COLO668 (cell line): Measurements from ENCODE around the gene XPR1.

Experiments
- DNase-seq: peaks from one replicate; lab custom pipeline; 2025; ENCODE audit not compliant: unreplicated experiment; lab: John Stamatoyannopoulos, UW

The XPR1 gene

DNA sequence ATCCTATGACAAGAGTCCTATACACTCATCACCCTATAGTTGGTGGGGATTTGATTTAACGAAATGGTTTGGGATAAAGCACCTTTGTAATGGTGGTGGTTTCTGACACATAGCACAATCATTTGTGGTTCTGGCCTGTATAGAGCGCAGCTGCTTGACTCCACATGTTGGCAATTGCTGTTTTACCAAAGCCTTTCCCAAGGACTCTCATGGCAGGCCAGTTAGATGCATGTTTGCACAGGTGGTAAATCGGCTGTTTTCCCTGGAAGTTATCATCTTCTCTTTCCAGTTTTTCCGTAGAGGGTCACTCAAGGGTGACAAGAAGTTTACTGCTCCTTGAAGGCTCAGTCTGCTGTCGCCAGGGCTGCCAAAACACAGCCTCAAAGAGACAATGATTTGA, 17.1 kb upstream of the XPR1 start:
- no peak for DNase-seq

DNA sequence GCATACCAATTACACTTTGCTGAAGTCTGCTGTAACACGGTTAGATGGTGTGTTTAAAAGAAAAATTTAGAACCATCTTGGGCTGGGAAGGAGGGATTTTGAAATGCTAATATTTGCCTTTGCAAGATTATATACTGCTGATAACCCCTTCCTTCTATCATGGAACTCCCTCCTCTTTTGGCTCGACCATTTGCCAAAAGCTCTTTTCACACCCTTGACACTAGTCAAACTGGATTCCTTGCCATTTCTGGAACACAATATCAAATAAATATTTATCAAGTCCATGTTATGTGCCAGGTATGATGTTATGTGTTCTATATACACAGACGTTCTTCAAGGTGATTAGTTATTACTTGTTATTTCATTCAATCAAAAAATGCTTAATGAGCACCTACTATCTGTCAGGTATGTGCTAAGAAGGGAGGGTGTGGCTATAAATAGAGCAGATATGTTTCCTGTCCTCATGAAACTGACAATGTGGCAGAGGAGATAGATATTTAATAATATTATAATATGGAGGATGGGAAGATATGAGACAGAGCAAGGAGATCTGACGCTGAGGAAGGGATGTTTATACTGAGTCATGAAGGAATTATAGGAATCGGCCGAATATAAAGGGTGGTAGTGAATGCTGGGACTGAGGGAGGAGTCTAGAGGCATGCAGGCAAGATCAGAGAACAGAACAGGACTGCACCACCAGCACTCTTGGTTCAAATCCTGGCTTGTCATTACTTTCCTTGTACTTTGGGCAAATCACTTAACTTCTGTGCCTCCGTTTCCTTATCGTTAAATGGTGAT, 16.1 kb upstream of the XPR1 start:
- no peak for DNase-seq

DNA sequence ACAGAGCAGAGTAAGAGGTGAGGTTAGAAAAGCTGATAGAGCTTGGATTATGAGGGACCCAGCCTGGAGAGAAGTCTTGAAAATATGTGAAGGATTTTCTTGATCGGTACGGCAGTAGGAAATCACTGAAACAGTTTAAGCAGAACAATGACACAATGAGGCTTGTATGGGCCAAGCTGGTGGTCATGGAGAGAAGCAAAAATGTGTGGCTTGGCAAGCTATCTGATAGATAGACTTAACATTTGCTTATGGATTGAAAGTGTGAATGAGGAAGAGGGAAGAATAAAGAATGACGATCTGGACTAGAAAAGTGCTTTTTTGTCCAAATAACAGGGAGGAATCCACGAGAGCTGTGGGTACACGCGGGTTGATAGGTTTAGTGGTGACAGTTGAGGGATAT, 15.4 kb upstream of the XPR1 start:
- DNase-seq: no peak

DNA sequence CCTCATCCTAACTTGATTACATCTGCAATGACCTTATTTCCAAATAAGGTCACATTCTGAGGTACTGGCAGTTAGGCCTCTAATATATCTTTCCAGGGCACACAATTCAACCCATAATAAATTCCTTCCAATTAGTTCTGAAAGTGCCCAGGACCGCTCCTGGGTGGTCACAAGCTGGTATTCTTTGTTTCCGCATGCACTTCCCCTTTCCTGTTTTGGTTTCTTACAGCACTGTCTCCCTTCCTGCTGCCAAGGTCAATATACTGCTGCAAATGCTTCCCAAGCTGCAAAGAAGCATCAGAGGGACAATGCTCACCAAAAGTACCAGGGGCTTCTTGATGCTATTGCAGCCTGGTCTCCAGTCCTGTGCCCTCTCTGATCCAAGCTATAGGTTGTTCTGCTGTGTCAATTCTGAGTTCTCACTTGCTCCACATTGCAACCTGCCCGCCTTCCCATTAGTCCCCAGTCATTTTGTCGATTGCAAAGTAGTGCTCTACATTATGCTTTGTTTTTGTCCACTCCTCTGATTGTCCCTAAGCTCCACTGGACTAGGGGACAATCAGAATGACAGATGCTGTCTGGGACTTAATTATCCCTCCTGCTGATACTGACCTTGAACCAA, 13.9 kb upstream of the XPR1 start:
- no peak for DNase-seq

DNA sequence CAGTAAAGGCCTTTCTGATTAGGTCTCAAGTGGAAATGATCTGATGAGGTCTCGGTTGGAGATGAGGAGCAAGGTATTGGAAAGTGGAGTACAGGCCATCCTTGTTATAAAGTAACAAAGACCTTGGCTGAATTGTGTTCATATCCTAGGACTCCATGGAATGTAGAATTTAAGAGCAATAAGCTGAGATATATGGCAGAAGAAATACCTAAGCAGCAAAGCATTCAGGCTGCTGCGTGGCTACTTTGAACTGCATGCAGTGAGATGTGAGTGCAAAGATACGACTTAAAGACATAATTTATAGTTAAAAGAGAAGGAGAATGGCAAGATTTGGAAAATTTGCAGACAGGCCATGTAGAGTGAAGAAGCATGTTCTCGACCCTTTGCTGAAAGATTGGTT, 11.2 kb upstream of the XPR1 start:
- DNase-seq: no peak

DNA sequence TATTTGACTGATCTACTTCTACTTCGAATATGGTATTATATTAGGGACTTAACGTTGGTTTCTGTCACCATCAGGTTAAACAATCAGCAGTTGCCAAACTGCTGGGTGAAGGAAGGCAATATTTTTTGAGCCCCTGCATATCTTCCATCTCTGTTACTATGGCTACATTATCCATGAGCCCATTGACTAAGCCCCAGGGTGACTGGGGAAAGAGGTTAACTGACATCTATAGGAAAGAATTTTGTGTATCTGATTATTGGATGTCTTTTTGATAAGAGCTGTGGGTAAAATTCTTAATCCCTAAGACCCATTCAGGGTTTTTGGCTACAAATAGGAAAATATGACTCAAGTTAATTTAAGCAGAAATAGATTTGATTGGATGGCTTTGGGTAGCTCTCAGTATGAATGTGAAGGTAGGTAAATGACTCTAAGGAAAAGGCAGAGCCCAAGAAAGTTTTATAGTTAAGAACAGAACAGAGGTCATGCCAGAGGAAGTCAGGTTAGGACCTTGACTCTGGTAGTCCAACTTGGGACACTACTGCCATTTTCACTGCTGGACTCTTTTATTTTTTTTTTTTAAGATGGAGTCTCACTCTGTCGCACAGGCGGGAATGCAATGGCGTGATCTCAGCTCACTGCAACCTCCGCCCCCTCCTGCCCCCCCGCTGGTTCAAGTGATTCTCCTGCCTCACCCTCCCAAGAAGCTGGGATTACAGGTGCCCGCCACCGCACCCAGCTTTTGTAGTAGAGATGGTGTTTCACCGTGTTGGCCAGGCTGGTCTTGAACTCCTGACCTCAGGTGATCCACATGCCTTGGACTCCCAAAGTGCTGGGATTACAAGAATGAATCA, 8.9 kb upstream of the XPR1 start:
- no peak for DNase-seq

DNA sequence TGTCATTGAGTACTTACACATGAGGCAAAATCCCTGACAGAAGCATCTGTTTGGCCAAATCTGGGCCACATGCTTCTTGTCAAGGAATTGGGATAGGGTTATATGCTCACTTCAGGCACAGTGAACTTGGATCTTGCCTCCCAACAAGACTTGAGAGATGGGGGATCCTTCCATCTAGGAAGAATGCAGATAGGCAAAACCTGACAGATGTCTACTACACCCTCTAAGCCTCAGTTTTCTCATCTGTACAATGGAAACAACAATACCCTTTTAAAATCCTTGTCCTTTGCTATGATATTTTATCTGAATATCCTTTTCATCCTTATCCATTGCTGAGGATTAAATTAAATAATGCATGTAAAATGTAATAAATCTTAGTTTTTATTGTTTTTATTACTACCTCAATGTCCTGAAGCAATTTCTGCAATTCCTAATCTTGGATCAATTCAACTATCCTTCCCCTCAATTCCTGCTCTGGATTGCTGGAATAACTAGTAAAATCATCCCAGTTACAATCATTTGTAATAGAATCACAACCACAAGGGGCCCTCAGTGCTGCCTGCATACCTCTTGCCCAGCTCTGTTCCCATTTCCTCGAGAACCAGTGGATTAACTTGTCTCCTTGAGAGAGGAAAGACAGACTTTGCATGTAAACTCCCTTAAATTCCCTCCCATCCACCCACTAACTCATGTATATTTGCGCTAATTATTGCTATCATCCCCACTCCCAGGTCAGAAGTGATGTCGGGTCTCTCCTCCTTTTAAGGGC, 8.1 kb upstream of the XPR1 start:
- DNase-seq: no peak

DNA sequence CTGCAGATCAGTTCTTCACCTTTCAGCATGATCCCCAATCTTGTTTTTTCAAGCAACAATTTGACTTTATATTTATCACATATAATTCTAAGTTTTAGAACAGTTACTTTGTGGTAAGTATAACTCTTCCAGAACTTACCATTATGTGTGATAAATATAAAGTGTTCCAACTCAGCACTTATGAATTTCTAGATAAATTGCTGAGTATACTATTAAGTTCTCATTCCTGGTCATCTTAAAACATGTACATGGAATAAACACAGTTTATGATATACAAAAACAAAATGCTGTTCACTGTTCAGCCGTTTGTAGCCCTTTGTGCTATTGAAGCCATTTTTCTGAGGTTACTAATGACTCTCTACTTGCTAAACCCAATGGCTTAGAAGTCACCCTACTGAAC, 5.1 kb upstream of the XPR1 start:
- no peak for DNase-seq

DNA sequence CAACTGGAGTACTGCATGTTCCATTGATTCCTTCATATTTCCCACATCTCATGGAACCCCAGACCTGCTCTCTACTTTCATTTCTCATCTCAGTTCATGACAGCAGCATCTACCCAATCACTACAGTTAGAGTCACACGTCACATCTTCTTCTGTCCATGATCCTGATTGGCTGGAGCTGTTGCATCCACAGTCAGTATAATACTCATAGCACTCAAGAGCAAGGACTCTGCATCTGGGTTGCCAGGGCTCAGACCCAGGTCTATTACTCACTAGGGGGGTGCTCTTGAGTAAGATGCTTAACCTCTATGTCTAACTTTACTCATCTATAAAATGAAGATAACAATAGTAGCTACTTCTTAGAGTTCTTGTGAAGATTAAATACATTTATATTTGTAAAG, 4.4 kb upstream of the XPR1 start:
- DNase-seq: no peak

DNA sequence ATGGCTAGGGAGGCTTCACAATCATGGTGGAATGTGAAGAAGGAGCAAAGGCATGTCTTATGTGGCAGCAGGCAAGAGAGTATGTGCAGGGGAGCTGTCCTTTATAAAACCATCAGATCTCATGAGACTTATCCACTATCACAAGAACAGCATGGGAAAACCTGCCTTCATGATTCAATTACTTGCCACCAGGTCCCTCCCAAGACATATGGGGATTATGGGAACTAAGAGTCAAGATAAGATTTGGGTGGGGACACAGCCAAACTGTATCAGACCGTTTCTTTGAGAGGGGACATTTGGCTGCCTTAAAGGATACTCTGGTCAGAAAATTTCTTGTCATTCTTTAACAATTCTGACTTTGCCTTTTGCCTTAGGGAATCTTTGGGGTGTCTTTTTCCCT, 3.2 kb upstream of the XPR1 start:
- no peak for DNase-seq

DNA sequence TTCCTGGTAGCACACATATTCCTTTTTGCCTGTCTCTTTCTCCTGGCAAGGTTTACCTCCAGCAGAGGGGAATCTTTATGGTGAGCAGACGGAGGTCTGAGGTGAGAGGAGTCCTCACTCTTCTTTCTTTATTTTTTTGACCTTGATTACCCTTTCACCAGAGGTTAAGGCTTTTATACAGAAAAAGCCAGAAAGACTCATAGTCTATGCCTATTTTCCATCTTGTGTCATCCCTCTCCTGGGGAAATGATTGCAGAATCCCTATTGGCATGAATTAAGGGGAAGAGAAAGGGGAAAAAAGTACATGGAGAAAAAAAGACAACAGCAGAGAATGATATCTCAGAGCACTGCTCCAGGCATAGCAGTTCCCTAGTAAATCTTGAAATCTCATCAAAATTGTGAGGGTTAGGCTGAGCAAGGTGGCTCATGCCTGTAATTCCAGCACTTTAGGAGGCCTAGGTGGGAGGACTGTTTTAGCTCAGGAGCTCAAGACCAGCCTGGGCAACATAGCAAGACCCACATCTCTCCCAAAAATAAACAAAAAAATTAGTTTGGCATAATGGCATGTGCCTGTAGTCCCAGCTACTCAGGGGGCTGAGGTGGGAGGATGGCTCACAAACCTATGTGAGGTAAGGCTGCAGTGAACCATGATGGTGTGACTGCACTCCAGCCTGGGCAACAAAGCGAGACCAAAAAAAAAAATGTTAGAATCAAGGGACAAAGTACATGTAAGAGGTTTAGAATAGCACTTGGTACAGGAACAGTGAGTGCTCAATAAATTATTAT, 1.2 kb upstream of the XPR1 start:
- no peak for DNase-seq

DNA sequence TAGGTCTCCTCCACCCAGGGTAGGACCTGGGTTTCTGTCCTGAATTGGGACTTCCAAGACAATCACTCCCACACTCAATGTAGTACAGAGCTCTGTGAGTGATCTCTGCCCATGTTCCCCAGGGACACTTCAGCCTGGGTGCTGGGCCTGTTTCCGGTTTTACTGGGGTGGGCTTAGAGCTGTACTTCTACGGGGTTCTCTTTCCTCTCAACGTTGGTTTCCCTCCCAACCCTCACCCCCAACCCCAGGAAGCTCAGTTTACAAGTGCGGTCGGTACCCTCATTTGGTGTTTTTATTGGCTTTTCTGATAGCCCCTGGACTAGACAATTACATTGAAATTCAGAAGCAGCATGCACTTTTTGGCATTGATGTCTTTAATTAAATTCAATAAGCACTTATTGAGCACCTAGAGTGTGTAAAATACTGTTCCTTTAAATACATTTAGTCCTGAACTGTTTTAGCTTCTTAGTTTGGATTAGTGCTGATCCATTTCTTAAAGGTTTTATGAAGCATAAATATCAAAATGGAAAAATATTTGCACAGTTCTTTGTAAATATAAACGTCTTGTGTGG, 542 bp upstream of the XPR1 start:
- no peak for DNase-seq

DNA sequence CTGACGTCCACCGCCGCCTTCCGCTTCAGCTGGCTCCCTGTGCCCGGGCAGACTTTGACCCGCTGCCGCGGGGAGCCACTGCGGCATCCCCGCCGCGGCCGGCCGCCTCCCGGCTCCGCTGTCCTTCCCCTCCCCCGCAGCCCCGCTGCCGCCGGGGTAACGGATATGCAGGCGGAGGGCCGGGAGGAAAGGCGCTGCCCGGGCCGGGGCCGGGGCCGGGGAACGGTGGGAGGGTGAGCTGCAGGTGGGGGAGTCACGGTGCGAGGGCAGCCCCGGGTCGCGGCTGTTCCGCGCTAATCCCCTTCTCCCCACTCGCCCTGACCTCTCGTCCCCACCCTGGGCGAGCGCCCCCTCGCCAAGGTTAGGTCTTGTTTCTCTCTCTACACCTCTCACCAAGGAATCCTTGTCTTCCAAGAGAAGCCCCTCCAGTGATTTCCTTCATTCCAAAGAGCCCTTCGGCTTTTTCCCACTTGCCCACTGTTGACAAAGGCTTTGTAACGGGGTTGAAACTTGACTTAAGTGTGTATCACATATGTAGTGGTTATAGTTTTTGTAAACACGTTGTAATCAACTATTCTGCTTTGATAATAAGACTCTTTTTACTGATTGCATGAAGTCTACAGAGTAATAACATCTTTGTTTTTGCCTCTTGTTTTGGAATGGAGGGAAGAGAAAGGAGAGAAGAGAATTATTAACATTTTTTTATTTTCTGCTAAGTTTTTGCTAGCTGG, 669 bp downstream of the XPR1 start:
- peak; percentile 86 for DNase-seq

DNA sequence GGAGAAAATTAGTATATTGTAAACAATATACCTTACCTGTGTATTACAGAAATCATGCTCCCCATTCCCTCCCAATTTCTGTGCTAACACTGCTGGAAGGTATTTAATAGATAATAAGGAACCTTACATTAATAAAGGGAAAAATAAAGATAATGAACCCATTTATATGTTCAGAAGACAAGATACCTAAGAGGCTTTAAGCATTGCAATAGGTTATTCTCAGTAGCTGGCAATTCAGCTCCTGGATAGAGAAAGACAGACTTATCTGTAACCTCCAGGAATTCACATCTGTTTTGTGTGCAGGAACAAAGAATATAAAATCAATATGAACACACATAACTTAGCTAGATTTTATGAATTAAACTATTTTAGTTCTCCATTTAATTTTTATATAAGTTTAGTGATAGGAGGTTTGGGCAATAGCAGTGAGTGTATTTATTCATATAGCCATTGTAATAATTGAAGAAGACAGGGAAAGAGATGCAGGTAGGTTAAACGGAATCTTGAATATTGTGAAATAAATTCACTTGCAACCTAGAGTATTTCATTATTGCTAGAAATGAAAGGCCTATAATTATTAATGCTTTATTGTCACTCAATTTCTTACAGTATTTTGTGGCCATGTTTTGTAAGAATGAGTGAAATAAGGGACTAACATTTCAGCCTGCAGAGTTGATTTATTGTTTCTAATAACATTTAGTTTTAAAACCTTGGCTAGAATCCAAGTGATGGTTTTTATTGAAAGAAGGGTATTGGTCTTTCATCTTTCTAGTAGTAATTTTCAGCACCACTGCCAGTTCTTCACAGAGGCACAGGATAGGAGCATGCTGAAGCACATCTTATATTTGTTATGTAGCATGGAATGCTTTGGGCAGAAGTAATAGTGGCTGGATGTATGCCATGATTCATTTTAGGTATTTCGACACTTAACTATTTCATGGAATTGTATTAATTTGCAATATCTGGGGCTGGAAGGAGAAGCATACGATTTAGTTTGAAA, 1.5 kb downstream of the XPR1 start:
- DNase-seq: no peak

DNA sequence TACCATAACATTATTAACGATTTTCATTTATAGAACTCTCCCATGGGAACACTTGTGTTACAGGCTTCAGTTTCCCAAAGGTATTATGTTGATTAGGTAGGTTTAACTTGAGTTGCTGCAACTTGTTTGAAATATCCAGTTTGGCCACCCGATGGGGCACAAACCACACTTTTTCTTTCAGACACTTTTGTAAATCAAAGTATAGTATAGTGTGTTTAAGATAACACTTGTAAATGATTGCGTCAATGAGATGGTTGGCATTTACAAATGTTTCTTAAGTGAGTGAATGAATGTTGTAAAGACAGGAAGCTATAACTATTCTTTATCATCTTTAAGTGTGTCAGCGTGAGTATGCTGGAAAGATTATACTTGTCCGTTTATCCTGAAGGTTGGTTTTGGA, 4.3 kb downstream of the XPR1 start:
- DNase-seq: no peak

DNA sequence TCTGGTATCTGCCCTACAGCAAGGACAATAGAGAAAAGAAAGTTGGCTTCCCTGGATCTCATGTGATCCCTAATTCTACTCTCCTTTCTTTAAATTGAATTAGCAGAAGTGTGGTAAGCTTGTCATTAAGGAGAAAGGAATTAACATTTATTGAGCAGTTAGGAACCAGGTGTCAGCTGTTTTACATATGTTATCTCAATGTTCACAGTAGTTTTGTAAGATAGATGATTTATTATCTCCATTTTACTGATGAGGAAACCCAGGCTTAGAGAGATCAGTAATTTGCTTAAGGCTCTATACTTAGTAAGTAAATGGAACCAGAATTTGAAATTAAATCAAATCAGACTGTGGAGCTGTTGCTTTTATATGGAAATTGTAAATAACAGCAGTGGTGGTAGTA, 8.0 kb downstream of the XPR1 start:
- DNase-seq: no peak

DNA sequence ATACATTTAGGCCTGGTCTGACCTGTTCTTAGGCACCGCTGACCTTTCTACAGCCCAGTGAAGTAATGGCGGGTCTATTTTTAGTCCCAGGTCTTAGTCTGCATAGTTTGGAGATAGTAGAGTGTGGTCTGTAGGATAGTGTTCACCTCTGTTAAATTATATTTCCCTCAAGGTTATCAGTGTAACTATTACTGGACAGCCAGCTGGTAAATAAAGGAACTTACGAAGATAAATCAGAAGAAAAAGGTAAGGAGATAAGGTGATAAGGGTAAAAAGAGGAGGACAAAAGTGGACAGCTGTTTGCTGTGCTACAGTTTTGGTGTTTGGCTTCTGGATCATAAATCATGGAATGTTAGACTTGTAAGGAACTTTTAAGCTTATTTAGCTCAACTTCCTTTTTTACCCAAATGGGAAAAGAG, 8.7 kb downstream of the XPR1 start:
- DNase-seq: no peak

DNA sequence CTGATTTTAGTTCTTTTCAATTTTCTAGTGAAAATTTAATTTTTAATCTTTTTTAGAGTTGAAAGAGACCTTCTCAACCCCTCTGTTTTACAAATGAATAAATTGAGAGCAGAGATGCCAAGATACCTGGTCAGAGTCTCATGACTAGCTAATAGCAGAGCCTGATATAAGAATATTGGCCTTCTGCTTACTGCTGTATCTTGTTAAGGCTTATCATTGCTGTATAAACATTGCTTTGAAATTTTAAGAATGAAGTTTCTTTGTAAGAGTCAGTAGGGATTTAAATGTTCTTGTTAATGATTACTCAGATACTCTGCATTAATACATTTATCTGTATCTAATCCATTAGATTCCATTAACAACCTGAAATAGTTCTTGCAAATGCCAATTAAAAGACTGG, 9.8 kb downstream of the XPR1 start:
- DNase-seq: no peak
